ENCODE results near the gene GEMIN8.

DNA sequence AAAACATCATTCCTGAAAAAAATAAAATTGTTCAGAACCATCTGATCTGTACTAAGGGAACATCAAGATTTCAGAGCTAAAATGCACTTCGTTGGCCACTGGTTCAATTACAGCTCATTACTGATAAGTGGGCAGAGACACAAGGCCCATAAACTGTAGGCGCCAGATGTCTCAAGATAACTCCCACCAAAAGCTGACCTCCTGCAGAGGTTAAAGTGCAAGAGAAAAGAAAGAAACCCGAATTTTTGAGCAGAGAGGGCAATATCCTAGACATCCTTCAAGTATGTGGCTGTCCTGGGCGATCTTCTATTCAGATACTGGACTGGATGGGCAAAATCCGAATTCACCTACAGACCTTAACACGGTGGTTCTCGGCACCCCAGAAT lies 660 bp downstream of the GEMIN8 start:
- TF ChIP-seq, protein P1, sequence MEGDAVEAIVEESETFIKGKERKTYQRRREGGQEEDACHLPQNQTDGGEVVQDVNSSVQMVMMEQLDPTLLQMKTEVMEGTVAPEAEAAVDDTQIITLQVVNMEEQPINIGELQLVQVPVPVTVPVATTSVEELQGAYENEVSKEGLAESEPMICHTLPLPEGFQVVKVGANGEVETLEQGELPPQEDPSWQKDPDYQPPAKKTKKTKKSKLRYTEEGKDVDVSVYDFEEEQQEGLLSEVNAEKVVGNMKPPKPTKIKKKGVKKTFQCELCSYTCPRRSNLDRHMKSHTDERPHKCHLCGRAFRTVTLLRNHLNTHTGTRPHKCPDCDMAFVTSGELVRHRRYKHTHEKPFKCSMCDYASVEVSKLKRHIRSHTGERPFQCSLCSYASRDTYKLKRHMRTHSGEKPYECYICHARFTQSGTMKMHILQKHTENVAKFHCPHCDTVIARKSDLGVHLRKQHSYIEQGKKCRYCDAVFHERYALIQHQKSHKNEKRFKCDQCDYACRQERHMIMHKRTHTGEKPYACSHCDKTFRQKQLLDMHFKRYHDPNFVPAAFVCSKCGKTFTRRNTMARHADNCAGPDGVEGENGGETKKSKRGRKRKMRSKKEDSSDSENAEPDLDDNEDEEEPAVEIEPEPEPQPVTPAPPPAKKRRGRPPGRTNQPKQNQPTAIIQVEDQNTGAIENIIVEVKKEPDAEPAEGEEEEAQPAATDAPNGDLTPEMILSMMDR (IDR thresholded peaks at IDR 0.05) = no peak
- TF ChIP-seq POLR2A (IDR thresholded peaks at IDR 0.05) = no peak
